ENCODE data around the gene ZNF511. TPM values are rescaled to one million over a fixed set of nuclear protein-coding genes. Genes with fewer than 3 reads are reported as not detected.

Gene ZNF511
- total RNA-seq, 1 experiment from 2014 or later = 44.7 TPM

DNA sequence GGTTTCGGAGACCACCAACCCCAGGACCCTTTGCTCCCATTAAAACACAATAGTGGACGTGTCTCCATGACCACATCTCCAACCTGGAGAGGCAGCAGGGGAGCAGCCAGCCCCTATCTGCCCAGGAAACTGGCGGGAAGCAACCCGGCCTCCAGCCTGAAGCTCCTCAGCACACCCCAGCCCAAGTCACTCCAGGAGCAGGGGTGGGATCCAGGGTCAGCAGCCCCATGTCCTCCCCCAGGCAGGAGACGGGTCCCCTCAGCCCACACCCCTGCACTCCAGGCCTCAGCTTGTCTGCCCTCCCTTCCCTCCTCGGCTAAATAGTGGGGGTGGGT lies 32.6 kb upstream of the ZNF511 start:
- H3K4me1 ChIP-seq (replicated peaks; ENCODE audit: insufficient read depth) = peaks cover 45% of the 10 kb centered on the region
- no peaks in the 10 kb centered on the region for H3K9me3 ChIP-seq (ENCODE audit: insufficient read depth, low read depth)
- peaks cover 33% of the 10 kb centered on the region for H3F3A ChIP-seq (ENCODE audit: insufficient read depth, low read depth)
- no peak for TF ChIP-seq EZH2 (IDR thresholded peaks at IDR 0.05; ENCODE audit: low read depth)
- TF ChIP-seq, protein P1, sequence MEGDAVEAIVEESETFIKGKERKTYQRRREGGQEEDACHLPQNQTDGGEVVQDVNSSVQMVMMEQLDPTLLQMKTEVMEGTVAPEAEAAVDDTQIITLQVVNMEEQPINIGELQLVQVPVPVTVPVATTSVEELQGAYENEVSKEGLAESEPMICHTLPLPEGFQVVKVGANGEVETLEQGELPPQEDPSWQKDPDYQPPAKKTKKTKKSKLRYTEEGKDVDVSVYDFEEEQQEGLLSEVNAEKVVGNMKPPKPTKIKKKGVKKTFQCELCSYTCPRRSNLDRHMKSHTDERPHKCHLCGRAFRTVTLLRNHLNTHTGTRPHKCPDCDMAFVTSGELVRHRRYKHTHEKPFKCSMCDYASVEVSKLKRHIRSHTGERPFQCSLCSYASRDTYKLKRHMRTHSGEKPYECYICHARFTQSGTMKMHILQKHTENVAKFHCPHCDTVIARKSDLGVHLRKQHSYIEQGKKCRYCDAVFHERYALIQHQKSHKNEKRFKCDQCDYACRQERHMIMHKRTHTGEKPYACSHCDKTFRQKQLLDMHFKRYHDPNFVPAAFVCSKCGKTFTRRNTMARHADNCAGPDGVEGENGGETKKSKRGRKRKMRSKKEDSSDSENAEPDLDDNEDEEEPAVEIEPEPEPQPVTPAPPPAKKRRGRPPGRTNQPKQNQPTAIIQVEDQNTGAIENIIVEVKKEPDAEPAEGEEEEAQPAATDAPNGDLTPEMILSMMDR (conservative IDR thresholded peaks at IDR 0.05) = no peak
- H3K27ac ChIP-seq = peak overlapping the region; percentile 89
- intact Hi-C loops (cut with micrococcal nuclease; ENCODE audit: unreplicated experiment) = no loop called here
- H3K4me3 ChIP-seq = peak overlapping the region; percentile 58
- ChIA-PET CTCF (no interaction called here), POLR2A (ENCODE audit: unreplicated experiment) (no interaction called here)
- no TSS peak for BruUV-seq (replicated peaks)
- H4K20me1 ChIP-seq (ENCODE audit: insufficient read depth) = no peaks in the 10 kb centered on the region
- 0 out of 2 replicates have a peak, but pooled peaks cover 5% of the 10 kb centered on the region for H3K79me2 ChIP-seq (ENCODE audit: low read depth)
- H3K4me2 ChIP-seq = peak overlapping the region; percentile 89
- no peak for DNase-seq
- no peak overlapping the region for H2AFZ ChIP-seq
- H3K36me3 ChIP-seq (ENCODE audit: low read depth) = no peaks in the 10 kb centered on the region
- no peaks in the 10 kb centered on the region for H3K27me3 ChIP-seq (ENCODE audit: insufficient read depth, low read depth)
- H3K9me2 ChIP-seq (ENCODE audit: insufficient read depth) = no peaks in the 10 kb centered on the region

DNA sequence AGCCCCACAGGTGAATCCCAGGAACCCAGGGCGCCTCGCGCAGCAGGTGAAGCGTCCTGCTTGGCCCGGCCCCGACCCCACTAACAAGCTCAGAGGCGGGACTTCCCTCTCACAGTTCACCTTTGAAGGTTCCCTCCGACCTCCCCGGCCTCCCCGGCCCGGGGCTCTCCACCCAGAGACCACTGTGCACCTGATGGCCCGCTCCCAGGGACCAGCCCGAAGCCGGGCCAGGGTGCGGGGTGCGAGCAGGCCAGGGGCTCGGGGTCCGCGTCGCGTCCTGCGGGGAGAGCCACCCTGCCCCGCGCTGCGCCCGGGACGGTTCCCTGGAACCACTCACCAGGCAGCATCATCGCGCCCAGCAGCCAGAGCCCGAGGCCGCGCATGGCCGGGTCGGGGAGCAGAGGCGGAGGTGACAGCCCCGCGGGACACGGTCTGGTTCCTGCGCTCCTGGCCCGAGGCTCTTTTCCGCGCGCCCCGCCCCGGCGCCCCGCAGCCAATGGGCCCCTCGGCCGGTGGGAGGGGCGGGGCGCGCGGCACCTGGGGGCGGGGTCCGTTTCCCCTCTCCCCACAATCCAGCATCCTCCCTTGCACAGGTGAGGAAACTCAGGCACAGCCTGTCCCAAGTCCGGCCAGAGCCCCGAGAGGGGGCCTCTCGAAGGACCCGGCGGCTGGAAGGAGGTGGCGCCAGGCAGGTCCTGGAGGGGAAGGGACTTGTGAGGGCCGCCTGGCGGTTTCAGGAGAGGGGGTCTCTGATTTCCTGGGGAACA lies 32.1 kb upstream of the ZNF511 start, which contains the start of gene ADAM8:
Gene ADAM8 (minus strand): TSS at position 434 of the 767 bp plus-strand sequence. CDS start 51 bp downstream, at position 383.
- Histone ChIP-seq H3K9me2 (ENCODE audit: insufficient read depth) (no peaks in the 10 kb centered on the region), H3K4me2 (peak within 1 kb of the TSS; percentile 89), H3K79me2 (ENCODE audit: low read depth) (0 out of 2 replicates have a peak, but pooled peaks cover 5% of the 10 kb centered on the region), H3F3A (ENCODE audit: insufficient read depth, low read depth) (peaks cover 33% of the 10 kb centered on the region), H3K4me1 (replicated peaks; ENCODE audit: insufficient read depth) (peaks cover 49% of the 10 kb centered on the region), H4K20me1 (ENCODE audit: insufficient read depth) (no peaks in the 10 kb centered on the region), H3K27ac (peak within 1 kb of the TSS; percentile 89), H3K36me3 (ENCODE audit: low read depth) (no peaks in the 10 kb centered on the region), H2AFZ (no peak within 1 kb of the TSS), H3K4me3 (peak within 1 kb of the TSS; percentile 58), H3K27me3 (ENCODE audit: insufficient read depth, low read depth) (no peaks in the 10 kb centered on the region), H3K9me3 (ENCODE audit: insufficient read depth, low read depth) (no peaks in the 10 kb centered on the region)
- TF ChIP-seq EZH2 (IDR thresholded peaks at IDR 0.05; ENCODE audit: low read depth) = no peak
- TF ChIP-seq, protein P1 (conservative IDR thresholded peaks at IDR 0.05) = no peak
- ChIA-PET POLR2A (ENCODE audit: unreplicated experiment) (no interaction called here), CTCF (no interaction called here)
- BruUV-seq (replicated peaks) = no TSS peak
- DNase-seq = peak; percentile 36 to 70
- intact Hi-C loops (cut with micrococcal nuclease; ENCODE audit: unreplicated experiment) = no loop called here

DNA sequence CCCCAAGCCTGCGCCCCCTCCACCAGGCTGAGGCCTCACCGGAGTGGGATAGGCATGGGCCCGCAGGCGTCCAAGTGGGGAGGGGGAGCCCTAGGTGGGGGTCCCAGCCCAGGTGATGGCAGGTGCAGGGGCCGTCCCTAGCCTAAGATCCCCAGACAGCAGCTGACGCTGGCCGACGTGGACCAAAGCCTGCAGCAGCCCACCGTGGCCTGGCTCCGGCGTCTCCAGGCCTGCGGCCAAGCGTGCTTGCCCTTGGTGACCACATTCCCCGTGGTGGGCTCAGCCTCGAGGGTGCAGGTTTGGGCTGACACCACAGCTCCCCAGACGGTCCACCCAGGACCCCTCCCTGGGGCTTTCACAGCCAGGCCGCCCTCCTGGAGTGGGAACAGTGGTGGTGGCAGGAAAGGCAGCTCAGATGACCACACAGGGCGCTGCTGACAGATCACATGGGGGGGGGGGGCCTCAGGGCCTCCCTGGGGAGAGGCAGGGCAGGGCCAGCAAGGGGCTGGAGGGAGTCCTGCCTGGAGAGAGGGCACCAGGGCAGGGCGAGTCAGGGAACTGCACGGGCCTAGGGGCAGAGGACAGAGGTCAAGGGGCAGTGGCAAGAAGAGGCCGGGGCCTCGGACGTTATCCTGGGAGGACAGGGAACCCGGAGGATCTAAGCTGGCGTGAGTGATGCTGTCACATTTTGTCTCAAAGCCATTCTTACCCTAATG lies 31.3 kb upstream of the ZNF511 start:
- no peaks in the 10 kb centered on the region for H3K36me3 ChIP-seq (ENCODE audit: low read depth)
- no peak for DNase-seq
- H3K4me1 ChIP-seq (replicated peaks; ENCODE audit: insufficient read depth) = peaks cover 49% of the 10 kb centered on the region
- peak overlapping the region; percentile 58; the same call in 1 of the 2 replicates for H3K4me3 ChIP-seq
- H3K27ac ChIP-seq = peak overlapping the region; percentile 89
- ChIA-PET CTCF (no interaction called here), POLR2A (ENCODE audit: unreplicated experiment) (no interaction called here)
- no peaks in the 10 kb centered on the region for H3K9me2 ChIP-seq (ENCODE audit: insufficient read depth)
- TF ChIP-seq, protein P1 (conservative IDR thresholded peaks at IDR 0.05) = no peak
- no peak for TF ChIP-seq EZH2 (IDR thresholded peaks at IDR 0.05; ENCODE audit: low read depth)
- H3K9me3 ChIP-seq (ENCODE audit: insufficient read depth, low read depth) = no peaks in the 10 kb centered on the region
- H3K79me2 ChIP-seq (ENCODE audit: low read depth) = 0 out of 2 replicates have a peak, but pooled peaks cover 5% of the 10 kb centered on the region
- H4K20me1 ChIP-seq (ENCODE audit: insufficient read depth) = no peaks in the 10 kb centered on the region
- intact Hi-C loops (cut with micrococcal nuclease; ENCODE audit: unreplicated experiment) = no loop called here
- no peaks in the 10 kb centered on the region for H3K27me3 ChIP-seq (ENCODE audit: insufficient read depth, low read depth)
- peaks cover 33% of the 10 kb centered on the region for H3F3A ChIP-seq (ENCODE audit: insufficient read depth, low read depth)
- no peak overlapping the region for H2AFZ ChIP-seq
- no TSS peak for BruUV-seq (replicated peaks)
- peak overlapping the region; percentile 89 for H3K4me2 ChIP-seq
